Measurements from ENCODE around the gene S100A3.
"Not testable (repeated sequence)": the region's sequence is repeated elsewhere in the genome, so short reads cannot be mapped to it uniquely, and the experiment has no call there.

Gene S100A3

GRCh38 chr1:153565529-153566374 is 16.7 kb upstream of the S100A3 start, which contains the start of gene S100A2:
S100A2 (minus strand) TSS chr1:153565844; CDS start chr1:153563877, 1,967 bp downstream.
- H3K36me3 ChIP-seq (replicated peaks in 1 of 2; ENCODE audit: control insufficient read depth in 2 of 2, insufficient read depth in 2 of 2, low read length in 2 of 2) = no peaks in the 10 kb centered on the region
- no peak within 1 kb of the TSS for H3K4me3 ChIP-seq (ENCODE audit: low read length in 2 of 2)
- H3K4me2 ChIP-seq (ENCODE audit: insufficient read depth, low read length, poor library complexity, severe bottlenecking) = no peak within 1 kb of the TSS
- no peak within 1 kb of the TSS for H4K91ac ChIP-seq (ENCODE audit: low read depth, low read length, poor library complexity)
- no peak within 1 kb of the TSS for H3K4ac ChIP-seq (ENCODE audit: low read length)
- H4K8ac ChIP-seq (ENCODE audit: low read depth, low read length) = no peak within 1 kb of the TSS
- peak within 1 kb of the TSS; percentile 4 for H3K27ac ChIP-seq (replicated peaks; ENCODE audit: low read length)
- peak within 1 kb of the TSS; percentile 86 for H2BK15ac ChIP-seq (ENCODE audit: low read length)
- peak within 1 kb of the TSS; percentile 25 for H2BK12ac ChIP-seq (ENCODE audit: low read length)
- H3K14ac ChIP-seq (ENCODE audit: low read length) = no peak within 1 kb of the TSS
- peaks cover 22 to 26% of the 10 kb centered on the region in 2 donors for H3K4me1 ChIP-seq (ENCODE audit: control insufficient read depth in 2 of 2, insufficient read depth in 1 of 2, low read depth in 1 of 2, low read length in 2 of 2)
- H3K23ac ChIP-seq (ENCODE audit: low read depth, low read length, poor library complexity) = no peak within 1 kb of the TSS
- H2AFZ ChIP-seq (ENCODE audit: low read length) = peak within 1 kb of the TSS; percentile 96
- WGBS, 2 donors (ENCODE audit: extremely low coverage in 2 of 2, insufficient read length in 2 of 2, insufficient replicate concordance in 1 of 2) = no CpG with 5 or more reads among the region's 8 CpGs
- peak within 1 kb of the TSS; percentile 9 for H2AK5ac ChIP-seq (ENCODE audit: low read depth, low read length)
- peak within 1 kb of the TSS; percentile 94 for H3K18ac ChIP-seq (ENCODE audit: low read length)
- no peaks in the 10 kb centered on the region for H3K79me1 ChIP-seq (ENCODE audit: low read depth, low read length)
- H3K9ac ChIP-seq (ENCODE audit: low read depth, low read length, poor library complexity) = no peak within 1 kb of the TSS
- H2BK120ac ChIP-seq (ENCODE audit: low read depth, low read length) = peak within 1 kb of the TSS; percentile 21
- H2BK5ac ChIP-seq (ENCODE audit: low read length) = no peak within 1 kb of the TSS
- no peak for DNase-seq (ENCODE audit: low spot score)
- no peaks in the 10 kb centered on the region for H3K9me3 ChIP-seq (replicated peaks in 1 of 2; ENCODE audit: control insufficient read depth in 2 of 2, insufficient read depth in 1 of 2, low read depth in 1 of 2, low read length in 2 of 2)
- H3K27me3 ChIP-seq (ENCODE audit: control insufficient read depth in 3 of 3, insufficient read depth in 3 of 3, low read depth in 1 of 3, low read length in 3 of 3) = peaks cover 0 to 3% (median 0%) of the 10 kb centered on the region in 3 experiments

GRCh38 chr1:153563991-153564390 is 14.9 kb upstream of the S100A3 start:
- Histone ChIP-seq H2BK15ac (ENCODE audit: low read length) (peak overlapping the region; percentile 41), H3K9me3 (replicated peaks in 1 of 2; ENCODE audit: control insufficient read depth in 2 of 2, insufficient read depth in 1 of 2, low read depth in 1 of 2, low read length in 2 of 2) (no peaks in the 10 kb centered on the region), H3K23ac (ENCODE audit: low read depth, low read length, poor library complexity) (no peak overlapping the region), H4K8ac (ENCODE audit: low read depth, low read length) (no peak overlapping the region), H3K4me1 (ENCODE audit: control insufficient read depth in 2 of 2, insufficient read depth in 1 of 2, low read depth in 1 of 2, low read length in 2 of 2) (peaks cover 22 to 26% of the 10 kb centered on the region in 2 donors), H2BK5ac (ENCODE audit: low read length) (no peak overlapping the region), H2BK12ac (ENCODE audit: low read length) (peak overlapping the region; percentile 1), H3K4me3 (ENCODE audit: low read length in 2 of 2) (no peak overlapping the region), H3K14ac (ENCODE audit: low read length) (no peak overlapping the region), H3K36me3 (replicated peaks in 1 of 2; ENCODE audit: control insufficient read depth in 2 of 2, insufficient read depth in 2 of 2, low read length in 2 of 2) (no peaks in the 10 kb centered on the region), H3K18ac (ENCODE audit: low read length) (peak overlapping the region; percentile 50), H3K4ac (ENCODE audit: low read length) (no peak overlapping the region), H2AFZ (ENCODE audit: low read length) (peak overlapping the region; percentile 2), H3K27me3 (ENCODE audit: control insufficient read depth in 3 of 3, insufficient read depth in 3 of 3, low read depth in 1 of 3, low read length in 3 of 3) (peaks cover 0 to 3% (median 0%) of the 10 kb centered on the region in 3 experiments), H2BK120ac (ENCODE audit: low read depth, low read length) (no peak overlapping the region), H3K4me2 (ENCODE audit: insufficient read depth, low read length, poor library complexity, severe bottlenecking) (no peak overlapping the region), H3K9ac (ENCODE audit: low read depth, low read length, poor library complexity) (no peak overlapping the region), H4K91ac (ENCODE audit: low read depth, low read length, poor library complexity) (no peak overlapping the region), H2AK5ac (ENCODE audit: low read depth, low read length) (peak overlapping the region; percentile 48), H3K79me1 (ENCODE audit: low read depth, low read length) (no peaks in the 10 kb centered on the region), H3K27ac (replicated peaks; ENCODE audit: low read length) (no peak overlapping the region)
- no peak for DNase-seq (ENCODE audit: low spot score)
- WGBS, 2 donors (ENCODE audit: extremely low coverage in 2 of 2, insufficient read length in 2 of 2, insufficient replicate concordance in 1 of 2) = no CpG with 5 or more reads among the region's 7 CpGs

GRCh38 chr1:153563483-153563901 is 14.4 kb upstream of the S100A3 start:
- no peak overlapping the region for H3K4me2 ChIP-seq (ENCODE audit: insufficient read depth, low read length, poor library complexity, severe bottlenecking)
- H2BK5ac ChIP-seq (ENCODE audit: low read length) = no peak overlapping the region
- no peaks in the 10 kb centered on the region for H3K36me3 ChIP-seq (replicated peaks in 1 of 2; ENCODE audit: control insufficient read depth in 2 of 2, insufficient read depth in 2 of 2, low read length in 2 of 2)
- H2AFZ ChIP-seq (ENCODE audit: low read length) = peak overlapping the region; percentile 2
- H3K4me3 ChIP-seq (ENCODE audit: low read length in 2 of 2) = no peak overlapping the region
- H3K79me1 ChIP-seq (ENCODE audit: low read depth, low read length) = no peaks in the 10 kb centered on the region
- no CpG with 5 or more reads among the region's 6 CpGs for WGBS, 2 donors (ENCODE audit: extremely low coverage in 2 of 2, insufficient read length in 2 of 2, insufficient replicate concordance in 1 of 2)
- peak overlapping the region; percentile 41 for H2BK15ac ChIP-seq (ENCODE audit: low read length)
- H2BK120ac ChIP-seq (ENCODE audit: low read depth, low read length) = no peak overlapping the region
- no peak overlapping the region for H2BK12ac ChIP-seq (ENCODE audit: low read length)
- DNase-seq (ENCODE audit: low spot score) = no peak
- H3K27ac ChIP-seq (replicated peaks; ENCODE audit: low read length) = no peak overlapping the region
- H3K4me1 ChIP-seq (ENCODE audit: control insufficient read depth in 2 of 2, insufficient read depth in 1 of 2, low read depth in 1 of 2, low read length in 2 of 2) = peaks cover 22 to 26% of the 10 kb centered on the region in 2 donors
- peaks cover 0 to 3% (median 0%) of the 10 kb centered on the region in 3 experiments for H3K27me3 ChIP-seq (ENCODE audit: control insufficient read depth in 3 of 3, insufficient read depth in 3 of 3, low read depth in 1 of 3, low read length in 3 of 3)
- peak overlapping the region; percentile 48 for H2AK5ac ChIP-seq (ENCODE audit: low read depth, low read length)
- no peaks in the 10 kb centered on the region for H3K9me3 ChIP-seq (replicated peaks in 1 of 2; ENCODE audit: control insufficient read depth in 2 of 2, insufficient read depth in 1 of 2, low read depth in 1 of 2, low read length in 2 of 2)
- no peak overlapping the region for H4K8ac ChIP-seq (ENCODE audit: low read depth, low read length)
- no peak overlapping the region for H3K4ac ChIP-seq (ENCODE audit: low read length)
- H3K9ac ChIP-seq (ENCODE audit: low read depth, low read length, poor library complexity) = no peak overlapping the region
- H3K14ac ChIP-seq (ENCODE audit: low read length) = no peak overlapping the region
- no peak overlapping the region for H3K23ac ChIP-seq (ENCODE audit: low read depth, low read length, poor library complexity)
- H4K91ac ChIP-seq (ENCODE audit: low read depth, low read length, poor library complexity) = no peak overlapping the region
- H3K18ac ChIP-seq (ENCODE audit: low read length) = peak overlapping the region; percentile 50

GRCh38 chr1:153562021-153562420 is 13.0 kb upstream of the S100A3 start:
- no CpG with 5 or more reads among the region's 3 CpGs for WGBS, 2 donors (ENCODE audit: extremely low coverage in 2 of 2, insufficient read length in 2 of 2, insufficient replicate concordance in 1 of 2)
- H3K9me3 ChIP-seq (replicated peaks in 1 of 2; ENCODE audit: control insufficient read depth in 2 of 2, insufficient read depth in 1 of 2, low read depth in 1 of 2, low read length in 2 of 2); H3K27me3 ChIP-seq (ENCODE audit: control insufficient read depth in 3 of 3, insufficient read depth in 3 of 3, low read depth in 1 of 3, low read length in 3 of 3): not testable (repeated sequence)

More at GRCh38 chr1:153562021-153562420, 13.0 kb upstream of the S100A3 start:
- H3K23ac ChIP-seq (ENCODE audit: low read depth, low read length, poor library complexity); H2BK12ac ChIP-seq (ENCODE audit: low read length); H2AFZ ChIP-seq (ENCODE audit: low read length); H3K27ac ChIP-seq (replicated peaks; ENCODE audit: low read length); H4K8ac ChIP-seq (ENCODE audit: low read depth, low read length); H3K18ac ChIP-seq (ENCODE audit: low read length); DNase-seq (ENCODE audit: low spot score); H2BK5ac ChIP-seq (ENCODE audit: low read length); H2BK120ac ChIP-seq (ENCODE audit: low read depth, low read length); H3K4me3 ChIP-seq (ENCODE audit: low read length in 2 of 2); H3K79me1 ChIP-seq (ENCODE audit: low read depth, low read length); H3K36me3 ChIP-seq (replicated peaks in 1 of 2; ENCODE audit: control insufficient read depth in 2 of 2, insufficient read depth in 2 of 2, low read length in 2 of 2); H3K4ac ChIP-seq (ENCODE audit: low read length); H2AK5ac ChIP-seq (ENCODE audit: low read depth, low read length); H3K4me2 ChIP-seq (ENCODE audit: insufficient read depth, low read length, poor library complexity, severe bottlenecking); H3K9ac ChIP-seq (ENCODE audit: low read depth, low read length, poor library complexity); H2BK15ac ChIP-seq (ENCODE audit: low read length); H4K91ac ChIP-seq (ENCODE audit: low read depth, low read length, poor library complexity); H3K14ac ChIP-seq (ENCODE audit: low read length): not testable (repeated sequence)
- peaks cover 11 to 13% of the 10 kb centered on the region in 2 donors for H3K4me1 ChIP-seq (ENCODE audit: control insufficient read depth in 2 of 2, insufficient read depth in 1 of 2, low read depth in 1 of 2, low read length in 2 of 2)

Data from neuronal stem cell (in vitro differentiated cells).